ENCODE data around the gene PCDHGB4. TPM values are rescaled to one million over a fixed set of nuclear protein-coding genes. Genes with fewer than 3 reads are reported as not detected.
A peak's percentile ranks its signal among the peaks of the same experiment; 100 is the strongest.
"Not testable (repeated sequence)": the region's sequence is repeated elsewhere in the genome, so short reads cannot be mapped to it uniquely, and the experiment has no call there.

The PCDHGB4 gene
- total and polyA plus RNA-seq, 4 donors, result 0.31 to 12.1 (median 4.0) TPM

GRCh38 chr5:141417494-141418172 is 30.1 kb downstream of the PCDHGB4 start, which contains the start of gene PCDHGB7:
TSS of gene PCDHGB7 (plus strand) at chr5:141417677. CDS start at chr5:141417860, 183 bp downstream.
- Histone ChIP-seq H3K4me3 (peak within 1 kb of the TSS; percentile 59), H3K36me3 (ENCODE audit: control insufficient read depth in 4 of 4, insufficient read depth in 4 of 4, low read length in 4 of 4) (peaks cover 0 to 38% (median 0%) of the 10 kb centered on the region in 4 donors), H3K27ac (ENCODE audit: low read depth in 1 of 2, low read length in 1 of 2) (peak within 1 kb of the TSS in 1 of 2 donors; percentile 41), H3K9me3 (ENCODE audit: control insufficient read depth in 4 of 4, insufficient read depth in 3 of 4, low read length in 3 of 4) (peaks cover 3 to 60% (median 41%) of the 10 kb centered on the region in 4 donors)
- not testable (repeated sequence) for H3K27me3 ChIP-seq (ENCODE audit: control insufficient read depth in 3 of 3, insufficient read depth in 3 of 3, low read length in 2 of 3); H3K4me1 ChIP-seq (ENCODE audit: control insufficient read depth in 5 of 5, insufficient read depth in 5 of 5, low read length in 5 of 5); H3K9ac ChIP-seq (ENCODE audit: insufficient read depth in 1 of 2, low read length in 2 of 2)
- ATAC-seq (ENCODE audit: insufficient read depth, low FRiP score) (peak; percentile 84), DNase-seq (peak; percentile 78 to 81 (median 79))
- 6 to 7% methylated on average over 35 to 47 of the region's 47 CpGs for WGBS, 2 donors
- TF ChIP-seq CTCF (IDR thresholded peaks at IDR 0.05; ENCODE audit: control extremely low read depth, extremely low read depth), result peak; percentile 40

GRCh38 chr5:141419074-141419880 is 31.8 kb downstream of the PCDHGB4 start:
- DNase-seq (no peak), ATAC-seq (ENCODE audit: insufficient read depth, low FRiP score) (no peak)
- 28 to 31% methylated on average over 73 to 74 of the region's 74 CpGs for WGBS, 2 donors
- H3K9me3 ChIP-seq (ENCODE audit: control insufficient read depth in 4 of 4, insufficient read depth in 3 of 4, low read length in 3 of 4), result peaks cover 5 to 57% (median 34%) of the 10 kb centered on the region in 4 donors
- no peak for TF ChIP-seq CTCF (IDR thresholded peaks at IDR 0.05; ENCODE audit: control extremely low read depth, extremely low read depth)
- no peak overlapping the region for H3K27ac ChIP-seq (ENCODE audit: low read depth in 1 of 2, low read length in 1 of 2)
- H3K36me3 ChIP-seq (ENCODE audit: control insufficient read depth in 4 of 4, insufficient read depth in 4 of 4, low read length in 4 of 4), result peaks cover 0 to 30% (median 0%) of the 10 kb centered on the region in 4 donors
- H3K9ac ChIP-seq (ENCODE audit: insufficient read depth in 1 of 2, low read length in 2 of 2), result no peak overlapping the region
- H3K4me3 ChIP-seq, result no peak overlapping the region
- H3K4me1 ChIP-seq (ENCODE audit: control insufficient read depth in 5 of 5, insufficient read depth in 5 of 5, low read length in 5 of 5), result peaks cover 0 to 3% (median 0%) of the 10 kb centered on the region in 5 donors
- H3K27me3 ChIP-seq (ENCODE audit: control insufficient read depth in 3 of 3, insufficient read depth in 3 of 3, low read length in 2 of 3), result peaks cover 0 to 4% (median under 1%) of the 10 kb centered on the region in 3 donors

- H3K27ac ChIP-seq (ENCODE audit: low read depth in 1 of 2, low read length in 1 of 2), result no peak within 1 kb of the TSS
- DNase-seq (peak; percentile 41 to 51 (median 41)), ATAC-seq (ENCODE audit: insufficient read depth, low FRiP score) (no peak)
- WGBS, 2 donors, result 8 to 13% methylated on average over 42 of the region's 42 CpGs
- peak within 1 kb of the TSS; percentile 37 for H3K4me3 ChIP-seq
- H3K36me3 ChIP-seq (ENCODE audit: control insufficient read depth in 4 of 4, insufficient read depth in 4 of 4, low read length in 4 of 4), result peaks cover 0 to 34% (median under 1%) of the 10 kb centered on the region in 4 donors
- peaks cover 5 to 49% (median 37%) of the 10 kb centered on the region in 4 donors for H3K9me3 ChIP-seq (ENCODE audit: control insufficient read depth in 4 of 4, insufficient read depth in 3 of 4, low read length in 3 of 4)
- no peak within 1 kb of the TSS for H3K9ac ChIP-seq (ENCODE audit: insufficient read depth in 1 of 2, low read length in 2 of 2)
- H3K4me1 ChIP-seq (ENCODE audit: control insufficient read depth in 5 of 5, insufficient read depth in 5 of 5, low read length in 5 of 5), result peaks cover 0 to 3% (median 0%) of the 10 kb centered on the region in 5 donors
- peaks cover 0 to 4% (median 0%) of the 10 kb centered on the region in 3 donors for H3K27me3 ChIP-seq (ENCODE audit: control insufficient read depth in 3 of 3, insufficient read depth in 3 of 3, low read length in 2 of 3)
- peak; percentile 18 for TF ChIP-seq CTCF (IDR thresholded peaks at IDR 0.05; ENCODE audit: control extremely low read depth, extremely low read depth)
Measured at GRCh38 chr5:141420855-141421488, 33.5 kb downstream of the PCDHGB4 start, which contains the start of gene PCDHGA11. TSS of gene PCDHGA11 (plus strand) at chr5:141421051. CDS start at chr5:141421228, 177 bp downstream.

All from lung (tissue), 12 donors.